H9 (cell line): ENCODE results near the gene GGT5. TPM values are rescaled to one million over a fixed set of nuclear protein-coding genes. Genes with fewer than 3 reads are reported as not detected.

Source experiments
- DNase-seq: peaks from one replicate; pipeline ENCODE4 v3.0.0-alpha.2; 2017
- H2AFZ ChIP-seq: one replicate; pipeline ENCODE4 v1.6.1; 2013; ENCODE audit warnings: mild to moderate bottlenecking, low read length, control low read depth, moderate library complexity
- H2AK5ac ChIP-seq: 2 replicates; pipeline ENCODE4 v1.6.1; 2013; ENCODE audit warnings: low read length, control low read depth, mixed read lengths; ENCODE audit not compliant: insufficient read length
- H2BK120ac ChIP-seq: one replicate; pipeline ENCODE4 v1.6.1; 2013; ENCODE audit warnings: low read depth, mild to moderate bottlenecking, low read length, control low read depth, inconsistent platforms; ENCODE audit not compliant: poor library complexity, severe bottlenecking
- H2BK12ac ChIP-seq: 2 replicates; pipeline ENCODE4 v1.6.1; 2013; ENCODE audit warnings: low read length, control low read depth, mixed read lengths, low read depth; ENCODE audit not compliant: insufficient read length
- H2BK15ac ChIP-seq: 2 replicates; pipeline ENCODE4 v1.6.1; 2013; ENCODE audit warnings: low read depth, low read length, control low read depth
- H2BK20ac ChIP-seq: one replicate; pipeline ENCODE4 v1.6.1; 2013; ENCODE audit warnings: low read depth, mild to moderate bottlenecking, low read length, control low read depth, inconsistent platforms; ENCODE audit not compliant: poor library complexity, severe bottlenecking
- H2BK5ac ChIP-seq: 2 replicates; pipeline ENCODE4 v1.6.1; 2013; ENCODE audit warnings: low read length, control low read depth, mixed read lengths; ENCODE audit not compliant: insufficient read length
- H3K14ac ChIP-seq: 2 replicates; pipeline ENCODE4 v1.6.1; 2013; ENCODE audit warnings: low read length, control low read depth; ENCODE audit not compliant: insufficient read depth
- H3K18ac ChIP-seq: 2 replicates; pipeline ENCODE4 v1.6.1; 2013; ENCODE audit warnings: low read depth, mild to moderate bottlenecking, mixed read lengths, low read length, control low read depth; ENCODE audit not compliant: insufficient read length
- H3K23ac ChIP-seq: 2 replicates; pipeline ENCODE4 v1.6.1; 2013; ENCODE audit warnings: low read length, control low read depth, mixed read lengths, low read depth; ENCODE audit not compliant: insufficient read length
- H3K23me2 ChIP-seq: 2 replicates; pipeline ENCODE4 v1.6.1; 2013; ENCODE audit warnings: low read depth, mild to moderate bottlenecking, mixed read lengths, low read length, control low read depth; ENCODE audit not compliant: insufficient read length, poor library complexity, severe bottlenecking
- H3K27ac ChIP-seq: 2 replicates; pipeline ENCODE4 v1.5.1; 2013; ENCODE audit warnings: low read length, control low read depth, mixed read lengths, low read depth; ENCODE audit not compliant: insufficient read length
- H3K27me3 ChIP-seq: 2 replicates; pipeline ENCODE4 v1.6.1; 2013; ENCODE audit warnings: low read length, control low read depth, inconsistent platforms; ENCODE audit not compliant: insufficient read depth
- H3K4ac ChIP-seq: 2 replicates; pipeline ENCODE4 v1.6.1; 2013; ENCODE audit warnings: low read depth, mild to moderate bottlenecking, control low read depth, inconsistent platforms, low read length, moderate library complexity
- H3K4me1 ChIP-seq: 2 replicates; pipeline ENCODE4 v1.6.1; 2013; ENCODE audit warnings: low read length, control low read depth, inconsistent platforms; ENCODE audit not compliant: insufficient read depth
- H3K4me2 ChIP-seq: 2 replicates; pipeline ENCODE4 v1.6.1; 2013; ENCODE audit warnings: low read length, control low read depth, mixed read lengths; ENCODE audit not compliant: insufficient read length, insufficient read depth
- H3K56ac ChIP-seq: 2 replicates; pipeline ENCODE4 v1.6.1; 2013; ENCODE audit warnings: low read depth, mild to moderate bottlenecking, mixed read lengths, low read length, control low read depth; ENCODE audit not compliant: insufficient read length
- H3K79me1 ChIP-seq: 2 replicates; pipeline ENCODE4 v1.6.1; 2013; ENCODE audit warnings: low read depth, mild to moderate bottlenecking, moderate library complexity, low read length, control low read depth, inconsistent platforms; ENCODE audit not compliant: insufficient read depth, poor library complexity, severe bottlenecking
- H3K79me2 ChIP-seq: 2 replicates; pipeline ENCODE4 v1.6.1; 2013; ENCODE audit warnings: low read length, control low read depth, inconsistent platforms; ENCODE audit not compliant: insufficient read depth
- H3K9ac ChIP-seq: 2 replicates; pipeline ENCODE4 v1.6.1; 2013; ENCODE audit warnings: low read length, control low read depth, mixed read lengths; ENCODE audit not compliant: insufficient read length; ENCODE audit errors: extremely low read depth
- H3K9me3 ChIP-seq: one replicate; pipeline ENCODE4 v1.6.1; 2013; ENCODE audit warnings: low read depth, low read length, inconsistent platforms; ENCODE audit not compliant: control insufficient read depth
- H3T11ph ChIP-seq: one replicate; pipeline ENCODE4 v1.6.1; 2013; ENCODE audit warnings: mild to moderate bottlenecking, low read length, control low read depth, inconsistent platforms
- H4K20me1 ChIP-seq: one replicate; pipeline ENCODE4 v1.6.1; 2013; ENCODE audit not compliant: control insufficient read depth, insufficient read length, insufficient read depth
- H4K5ac ChIP-seq: 2 replicates; pipeline ENCODE4 v1.6.1; 2013; ENCODE audit warnings: low read depth, mild to moderate bottlenecking, mixed read lengths, low read length, control low read depth; ENCODE audit not compliant: insufficient read length
- H4K8ac ChIP-seq: replicated peaks from 2 replicates; pipeline ENCODE4 v1.6.1; 2013; ENCODE audit warnings: low read length, control low read depth, mixed read lengths, low read depth; ENCODE audit not compliant: insufficient read length
- H4K91ac ChIP-seq: 2 replicates; pipeline ENCODE4 v1.6.1; 2013; ENCODE audit warnings: low read depth, mild to moderate bottlenecking, moderate library complexity, mixed read lengths, low read length, control low read depth; ENCODE audit not compliant: insufficient read length
- H3K27ac Mint-ChIP-seq, 3 experiments: 2 replicates in 2 of 3; 3 replicates in 1 of 3; pipeline ENCODE4 v1.8.0; 2020 to 2021; ENCODE audit warnings: mixed read lengths in 3 of 3, mild to moderate bottlenecking in 1 of 3, moderate library complexity in 1 of 3
- H3K27me3 Mint-ChIP-seq: 2 replicates; pipeline ENCODE4 v1.8.0; 2021; ENCODE audit warnings: low read depth, mild to moderate bottlenecking, moderate library complexity, mixed read lengths
- H3K36me3 Mint-ChIP-seq, 3 experiments: 2 replicates in 2 of 3; 3 replicates in 1 of 3; pipeline ENCODE4 v1.8.0; 2020 to 2021; ENCODE audit warnings: low read depth in 3 of 3, mixed read lengths in 3 of 3; ENCODE audit not compliant: insufficient read depth in 1 of 3
- H3K4me1 Mint-ChIP-seq, 2 experiments: 2 replicates each; pipeline ENCODE4 v1.8.0; 2020; ENCODE audit warnings: mixed read lengths in 2 of 2
- H3K4me3 Mint-ChIP-seq, 2 experiments: 2 replicates in 1 of 2; 3 replicates in 1 of 2; pipeline ENCODE4 v1.8.0; 2020 to 2021; ENCODE audit warnings: mild to moderate bottlenecking in 2 of 2, mixed read lengths in 2 of 2, moderate library complexity in 1 of 2
- H3K9me3 Mint-ChIP-seq, 2 experiments: 2 replicates in 1 of 2; 3 replicates in 1 of 2; pipeline ENCODE4 v1.8.0; 2020; ENCODE audit warnings: mild to moderate bottlenecking in 2 of 2, mixed read lengths in 2 of 2, moderate library complexity in 1 of 2
- WGBS: extraction: QIAGEN DNeasy Blood & Tissue Kit; methylation state at CpG from one replicate; pipeline ENCODE4 v1.1.7; 2013; ENCODE audit warnings: missing lambda C conversion rate, low lambda C conversion rate, mixed read lengths; ENCODE audit not compliant: insufficient read length; ENCODE audit errors: extremely low coverage; 5-methylcytosine and 5-hydroxymethylcytosine counted together
- total RNA-seq: library from RNA; stranded (reverse); gene quantifications from 2 replicates; pipeline ENCODE4 v1.2.1, GENCODE V29; 2021
- TF ChIP-seq, protein P1 (sequence below): fragments of 200-600 bp; sonication (generic); conservative IDR thresholded peaks from 3 replicates; pipeline ENCODE4 v1.8.0; 2021; ENCODE audit warnings: antibody characterized with exemption, mild to moderate bottlenecking

GGT5 gene
- total RNA-seq, 1 experiment from 2014 or later: 0.20 TPM

DNA sequence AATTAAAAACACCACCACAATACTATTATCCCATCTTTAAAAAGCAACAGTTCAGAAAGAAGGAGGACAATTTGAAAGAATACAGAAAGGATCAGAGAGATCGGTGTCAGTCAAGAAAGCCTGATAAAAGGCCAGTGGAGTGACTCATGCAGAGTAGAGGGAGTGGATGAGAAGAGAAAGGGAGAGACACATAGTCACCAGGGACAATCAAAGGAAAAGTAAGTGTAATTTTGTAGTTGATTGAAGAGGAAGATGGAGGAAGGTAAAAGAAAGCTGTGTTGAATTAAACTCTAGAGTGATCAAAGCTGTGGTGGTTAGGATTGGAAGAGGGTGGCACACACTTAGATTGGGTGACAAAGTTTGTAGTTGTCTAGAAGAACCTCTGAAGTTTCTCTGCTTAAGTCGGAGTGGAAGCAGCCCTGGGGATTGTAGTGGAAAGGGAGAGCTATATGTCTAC, 39.9 kb upstream of the GGT5 start:
- TF ChIP-seq, protein P1, sequence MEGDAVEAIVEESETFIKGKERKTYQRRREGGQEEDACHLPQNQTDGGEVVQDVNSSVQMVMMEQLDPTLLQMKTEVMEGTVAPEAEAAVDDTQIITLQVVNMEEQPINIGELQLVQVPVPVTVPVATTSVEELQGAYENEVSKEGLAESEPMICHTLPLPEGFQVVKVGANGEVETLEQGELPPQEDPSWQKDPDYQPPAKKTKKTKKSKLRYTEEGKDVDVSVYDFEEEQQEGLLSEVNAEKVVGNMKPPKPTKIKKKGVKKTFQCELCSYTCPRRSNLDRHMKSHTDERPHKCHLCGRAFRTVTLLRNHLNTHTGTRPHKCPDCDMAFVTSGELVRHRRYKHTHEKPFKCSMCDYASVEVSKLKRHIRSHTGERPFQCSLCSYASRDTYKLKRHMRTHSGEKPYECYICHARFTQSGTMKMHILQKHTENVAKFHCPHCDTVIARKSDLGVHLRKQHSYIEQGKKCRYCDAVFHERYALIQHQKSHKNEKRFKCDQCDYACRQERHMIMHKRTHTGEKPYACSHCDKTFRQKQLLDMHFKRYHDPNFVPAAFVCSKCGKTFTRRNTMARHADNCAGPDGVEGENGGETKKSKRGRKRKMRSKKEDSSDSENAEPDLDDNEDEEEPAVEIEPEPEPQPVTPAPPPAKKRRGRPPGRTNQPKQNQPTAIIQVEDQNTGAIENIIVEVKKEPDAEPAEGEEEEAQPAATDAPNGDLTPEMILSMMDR: no peak
- H3K36me3 Mint-ChIP-seq: peaks cover 2 to 4% (median 3%) of the 10 kb centered on the region in 3 experiments; a peak in 2 of 7 replicates
- no peak overlapping the region for H4K5ac ChIP-seq
- no peak overlapping the region for H3K27ac ChIP-seq
- H3K23me2 ChIP-seq: no peaks in the 10 kb centered on the region
- H2BK20ac ChIP-seq: no peak overlapping the region
- H3K79me2 ChIP-seq: peaks cover 8% of the 10 kb centered on the region; the same call in 1 of the 2 replicates
- no peak overlapping the region for H2BK120ac ChIP-seq
- H3K9me3 ChIP-seq: no peaks in the 10 kb centered on the region
- H3K56ac ChIP-seq: no peak overlapping the region
- DNase-seq: no peak
- H3K23ac ChIP-seq: no peak overlapping the region
- no peaks in the 10 kb centered on the region for H3K9me3 Mint-ChIP-seq
- H4K91ac ChIP-seq: no peak overlapping the region
- H3K18ac ChIP-seq: no peak overlapping the region
- no peak overlapping the region for H2BK5ac ChIP-seq
- peaks cover 2% of the 10 kb centered on the region for H3K79me1 ChIP-seq
- no peak overlapping the region for H3K4ac ChIP-seq
- H2BK15ac ChIP-seq: no peak overlapping the region
- no peak overlapping the region for H2AFZ ChIP-seq
- H2AK5ac ChIP-seq: no peak overlapping the region
- no peak overlapping the region for H3K4me3 Mint-ChIP-seq
- no peak overlapping the region for H4K8ac ChIP-seq
- H3K4me1 ChIP-seq: no peaks in the 10 kb centered on the region; the same call in 1 of the 2 replicates
- H3K9ac ChIP-seq: no peak overlapping the region
- no CpG with 5 or more reads among the region's 2 CpGs for WGBS
- H3K14ac ChIP-seq: no peak overlapping the region
- H3K27me3 Mint-ChIP-seq: no peaks in the 10 kb centered on the region
- peak overlapping the region; percentile 33 to 72 (median 68); a peak in 6 of 7 replicates for H3K27ac Mint-ChIP-seq
- no peaks in the 10 kb centered on the region for H3K27me3 ChIP-seq
- no peak overlapping the region for H2BK12ac ChIP-seq
- H4K20me1 ChIP-seq: no peaks in the 10 kb centered on the region
- H3K4me2 ChIP-seq: no peak overlapping the region
- H3T11ph ChIP-seq: no peak overlapping the region
- H3K4me1 Mint-ChIP-seq: peaks cover 35 to 44% of the 10 kb centered on the region in 2 experiments
